Left forelimb (tissue), 1 donor: ENCODE data around the gene ABCA12.

ENCODE experiments used
- DNase-seq: peaks from one replicate; pipeline ENCODE4 v3.0.0-alpha.2; 2018; ENCODE audit warnings: low spot score

ABCA12 gene

GRCh38 chr2:214934006-214934405 is 204.4 kb downstream of the ABCA12 start:
- DNase-seq = no peak

GRCh38 chr2:214904634-214905033 is 233.8 kb downstream of the ABCA12 start:
- DNase-seq = no peak

GRCh38 chr2:214904176-214904575 is 234.2 kb downstream of the ABCA12 start:
- no peak for DNase-seq

GRCh38 chr2:214902286-214902685 is 236.1 kb downstream of the ABCA12 start:
- DNase-seq = no peak

- no peak for DNase-seq
Observed at GRCh38 chr2:214899751-214900150, 238.7 kb downstream of the ABCA12 start.

GRCh38 chr2:214896274-214896673 is 242.2 kb downstream of the ABCA12 start:
- DNase-seq = no peak

- no peak for DNase-seq
Observed at GRCh38 chr2:214895469-214895868, 243.0 kb downstream of the ABCA12 start.

GRCh38 chr2:214889301-214889700 is 249.1 kb downstream of the ABCA12 start:
- DNase-seq = no peak

GRCh38 chr2:214881647-214882202 is 256.7 kb downstream of the ABCA12 start:
- no peak for DNase-seq
